HCT116 (cell line): ENCODE data around the gene CHST15. TPM values are rescaled to one million over a fixed set of nuclear protein-coding genes. Genes with fewer than 3 reads are reported as not detected.

Source experiments
- ATAC-seq: fragments of 200-7000 bp; cut with Tn5 transposase; 2 replicates; pipeline ENCODE4 v1.9.1; 2020; ENCODE audit warnings: mild to moderate bottlenecking, moderate library complexity
- BruUV-seq: library from RNA; stranded (reverse); fragments of 400-500 nt; replicated peaks from 2 replicates; lab custom pipeline; 2021; lab: Mats Ljungman, UMichigan
- CTCF ChIA-PET: fragments of 300-600 bp; sonication (Branson Sonifier 250); formaldehyde crosslinking; loops from one replicate; lab custom pipeline; 2021; ENCODE audit warnings: antibody characterized with exemption; lab: Charles Lee
- POLR2A ChIA-PET: fragments of 300-600, 350-600 bp; sonication (Branson Sonifier 250); formaldehyde crosslinking; loops from one replicate; lab custom pipeline; 2021; ENCODE audit warnings: antibody characterized with exemption; lab: Charles Lee
- RAD21 ChIA-PET, 2 experiments: fragments of 300-600 bp; sonication (Branson Sonifier 250); formaldehyde crosslinking; loops; one replicate each; lab custom pipeline; 2023; ENCODE audit warnings: low total read pairs in 2 of 2; ENCODE audit not compliant: uncharacterized antibody in 2 of 2, unreplicated experiment in 2 of 2, low non-redundant PET in 1 of 2; lab: Charles Lee
- DNase-seq: peaks from one replicate; pipeline ENCODE4 v3.0.0-alpha.2; 2010; ENCODE audit warnings: low read depth, low spot score
- H2AFZ ChIP-seq: fragments of 200-600 bp; shearing (Covaris generic), sonication (generic); 2 replicates; pipeline ENCODE4 v1.6.1; 2017; ENCODE audit warnings: low read depth, mixed run types, mixed read lengths, antibody characterized with exemption, low read length; ENCODE audit not compliant: poor library complexity, severe bottlenecking
- H3K27ac ChIP-seq: 2 replicates; pipeline ENCODE4 v1.5.1; 2012; ENCODE audit warnings: low read depth, low read length
- H3K27me3 ChIP-seq: fragments of 200-600 bp; sonication (generic); 2 replicates; pipeline ENCODE4 v1.6.1; 2016; ENCODE audit warnings: mixed run types, low read length, mixed read lengths; ENCODE audit not compliant: insufficient read depth
- H3K36me3 ChIP-seq, 2 experiments: fragments of 200-500 bp in 1 of 2; fragments of 200-600 bp in 1 of 2; sonication (Bioruptor generic) in 1 of 2; sonication (generic) in 1 of 2; 2 replicates each; pipeline versions ENCODE4 v1.5.1 to v1.6.1; 2014 to 2016; ENCODE audit warnings: low read length in 2 of 2, inconsistent platforms in 1 of 2, mixed read lengths in 1 of 2, mixed run types in 1 of 2; ENCODE audit not compliant: insufficient read depth in 2 of 2, control insufficient read depth in 1 of 2
- H3K4me1 ChIP-seq, 2 experiments: fragments of 200-600 bp in 1 of 2; sonication (generic) in 1 of 2; 2 replicates each; pipeline versions ENCODE4 v1.5.1 to v1.6.1; 2012 to 2017; ENCODE audit warnings: low read length in 2 of 2, inconsistent platforms in 1 of 2, mild to moderate bottlenecking in 1 of 2, mixed read lengths in 1 of 2, mixed run types in 1 of 2, moderate library complexity in 1 of 2; ENCODE audit not compliant: insufficient read depth in 2 of 2, control insufficient read depth in 1 of 2
- H3K4me2 ChIP-seq: fragments of 200-600 bp; sonication (generic); 2 replicates; pipeline ENCODE4 v1.6.1; 2017; ENCODE audit warnings: mixed run types, low read length, mixed read lengths
- H3K4me3 ChIP-seq, 2 experiments: fragments of 200-600 bp in 1 of 2; sonication (generic) in 1 of 2; replicated peaks in 1 of 2; 2 replicates each; pipeline ENCODE4 v1.5.1; 2011 to 2016; ENCODE audit warnings: low read length in 2 of 2, control low read depth in 1 of 2, low read depth in 1 of 2, mild to moderate bottlenecking in 1 of 2, mixed read lengths in 1 of 2, mixed run types in 1 of 2
- H3K79me2 ChIP-seq: fragments of 200-600 bp; sonication (generic); 2 replicates; pipeline ENCODE4 v1.6.1; 2017; ENCODE audit warnings: mild to moderate bottlenecking, mixed run types, low read length, moderate library complexity, mixed read lengths; ENCODE audit not compliant: insufficient read depth
- H3K9ac ChIP-seq: fragments of 200-600 bp; sonication (generic); 2 replicates; pipeline ENCODE4 v1.6.1; 2016; ENCODE audit warnings: low read length, mixed read lengths
- H3K9me2 ChIP-seq: fragments of 200-600 bp; sonication (generic), shearing (Covaris generic); 2 replicates; pipeline ENCODE4 v1.6.1; 2017; ENCODE audit warnings: mixed run types, mild to moderate bottlenecking, moderate library complexity; ENCODE audit not compliant: insufficient read depth
- H3K9me3 ChIP-seq, 2 experiments: fragments of 200-500 bp in 1 of 2; fragments of 200-600 bp in 1 of 2; sonication (Bioruptor generic) in 1 of 2; sonication (generic) in 1 of 2; 2 replicates each; pipeline ENCODE4 v1.6.1; 2014 to 2017; ENCODE audit warnings: low read length in 2 of 2, mixed read lengths in 2 of 2, inconsistent platforms in 1 of 2, low read depth in 1 of 2, mild to moderate bottlenecking in 1 of 2, mixed run types in 1 of 2, moderate library complexity in 1 of 2; ENCODE audit not compliant: control insufficient read depth in 1 of 2, insufficient read depth in 1 of 2
- H4K20me1 ChIP-seq: fragments of 200-600 bp; sonication (generic), shearing (Covaris generic); 2 replicates; pipeline ENCODE4 v1.6.1; 2017; ENCODE audit warnings: mixed run types, mild to moderate bottlenecking, moderate library complexity; ENCODE audit not compliant: insufficient read depth
- CEBPB ChIP-seq: IDR thresholded peaks from 2 replicates; pipeline ENCODE4 v1.6.1; 2012; ENCODE audit warnings: low read depth
- EGR1 ChIP-seq: IDR thresholded peaks from 2 replicates; pipeline ENCODE4 v1.6.1; 2012; ENCODE audit warnings: low read depth
- EZH2 ChIP-seq: fragments of 200-600 bp; sonication (generic); IDR thresholded peaks from 2 replicates; pipeline ENCODE4 v1.6.1; 2017; ENCODE audit warnings: antibody characterized with exemption, mixed run types
- EZH2phosphoT487 ChIP-seq: fragments of 200-600 bp; IDR thresholded peaks from 2 replicates; pipeline ENCODE4 v1.6.1; 2018; ENCODE audit warnings: antibody characterized with exemption, borderline replicate concordance
- POLR2A ChIP-seq: IDR thresholded peaks from 2 replicates; pipeline ENCODE4 v1.7.0; 2011; ENCODE audit warnings: borderline replicate concordance; ENCODE audit not compliant: insufficient read depth, insufficient read length; ENCODE audit errors: extremely low read depth
- POLR2AphosphoS5 ChIP-seq: IDR thresholded peaks from 2 replicates; pipeline ENCODE4 v1.6.1; 2011; ENCODE audit warnings: mild to moderate bottlenecking, low read depth, low read length, moderate library complexity
- RAD21 ChIP-seq: IDR thresholded peaks from 2 replicates; pipeline ENCODE4 v1.6.1; 2012; ENCODE audit warnings: low read depth, mild to moderate bottlenecking
- SIN3A ChIP-seq: IDR thresholded peaks from 2 replicates; pipeline ENCODE4 v1.6.1; 2012; ENCODE audit warnings: low read depth
- SP1 ChIP-seq: IDR thresholded peaks from 2 replicates; pipeline ENCODE4 v1.6.1; 2012; ENCODE audit warnings: low read depth
- TCF7L2 ChIP-seq: IDR thresholded peaks from 2 replicates; pipeline ENCODE4 v1.7.0; 2011; ENCODE audit warnings: borderline replicate concordance, inconsistent platforms; ENCODE audit not compliant: insufficient read depth, insufficient read length; ENCODE audit errors: extremely low read depth
- YY1 ChIP-seq: IDR thresholded peaks from 2 replicates; pipeline ENCODE4 v1.6.1; 2011; ENCODE audit warnings: low read length, low read depth, moderate library complexity, mild to moderate bottlenecking; ENCODE audit not compliant: insufficient replicate concordance; ENCODE audit errors: extremely low read depth
- ZFX ChIP-seq: fragments of 450-650 bp; IDR thresholded peaks from 2 replicates; pipeline ENCODE4 v1.6.1; 2017
- intact Hi-C: fragments of 100-400 bp; cut with micrococcal nuclease; formaldehyde crosslinking; loops from 2 replicates; pipeline ENCODE4 v1.10.0; 2022
- total RNA-seq: library from RNA; stranded (reverse); gene quantifications from one replicate; pipeline ENCODE4 v1.2.1, GENCODE V29; 2021; ENCODE audit not compliant: unreplicated experiment
- TF ChIP-seq, protein P1 (sequence below): IDR thresholded peaks from 2 replicates; pipeline ENCODE4 v1.6.1; 2012
- TF ChIP-seq, protein P2 (sequence below), 3 experiments: fragments of 200-600 bp in 1 of 3; sonication (generic) in 1 of 3; IDR thresholded peaks in 2 of 3; conservative IDR thresholded peaks in 1 of 3; 2 replicates each; pipeline ENCODE4 v1.5.1; 2012 to 2017; ENCODE audit warnings: low read depth in 2 of 3, low read length in 2 of 3, antibody characterized with exemption in 1 of 3, borderline replicate concordance in 1 of 3, control low read depth in 1 of 3, mild to moderate bottlenecking in 1 of 3, mixed read lengths in 1 of 3, mixed run types in 1 of 3, moderate library complexity in 1 of 3; ENCODE audit not compliant: insufficient read depth in 1 of 3

CHST15 gene
- total RNA-seq, 1 experiment from 2014 or later = 47.2 TPM

DNA sequence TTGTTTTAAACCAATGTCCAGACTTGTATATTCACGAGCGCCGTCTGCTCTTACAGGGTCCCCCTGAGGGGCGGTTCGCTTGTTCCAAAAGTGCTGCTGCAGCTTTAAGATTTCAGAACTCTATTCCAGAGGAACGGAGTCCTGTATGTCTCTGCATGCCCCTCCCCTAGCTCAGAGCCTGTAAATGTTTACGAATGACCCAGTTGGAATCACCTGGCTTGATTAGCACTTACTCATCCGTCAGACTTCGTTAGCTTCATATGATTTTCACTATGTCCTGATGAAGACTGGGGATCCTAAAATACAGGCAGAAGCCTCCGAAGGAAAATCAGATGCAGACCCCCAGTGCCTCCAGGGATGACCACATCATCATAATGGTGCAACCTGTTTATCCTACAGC, 4.5 kb upstream of the CHST15 start:
- no peak overlapping the region for H2AFZ ChIP-seq
- H3K9ac ChIP-seq = no peak overlapping the region
- CTCF ChIA-PET = no interaction called here
- intact Hi-C loops = no loop called here
- DNase-seq = no peak
- POLR2A ChIA-PET = no interaction called here
- H3K9me3 ChIP-seq = peaks cover 0 to 8% of the 10 kb centered on the region in 2 experiments; a peak in 1 of 4 replicates
- H3K4me1 ChIP-seq = peaks cover 9% of the 10 kb centered on the region in 2 experiments; a peak in 3 of 4 replicates
- RAD21 ChIA-PET = no interaction called here
- H4K20me1 ChIP-seq = no peaks in the 10 kb centered on the region
- no peak overlapping the region for H3K4me2 ChIP-seq
- H3K27ac ChIP-seq = no peak overlapping the region
- no peaks in the 10 kb centered on the region for H3K79me2 ChIP-seq
- TF ChIP-seq ZFX = no peak
- no peak for TF ChIP-seq SP1
- no peak for TF ChIP-seq EZH2
- TF ChIP-seq, protein P1, sequence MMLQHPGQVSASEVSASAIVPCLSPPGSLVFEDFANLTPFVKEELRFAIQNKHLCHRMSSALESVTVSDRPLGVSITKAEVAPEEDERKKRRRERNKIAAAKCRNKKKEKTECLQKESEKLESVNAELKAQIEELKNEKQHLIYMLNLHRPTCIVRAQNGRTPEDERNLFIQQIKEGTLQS = no peak
- no peak for TF ChIP-seq RAD21
- TF ChIP-seq YY1 = no peak
- TF ChIP-seq TCF7L2 = no peak
- TF ChIP-seq, protein P2, sequence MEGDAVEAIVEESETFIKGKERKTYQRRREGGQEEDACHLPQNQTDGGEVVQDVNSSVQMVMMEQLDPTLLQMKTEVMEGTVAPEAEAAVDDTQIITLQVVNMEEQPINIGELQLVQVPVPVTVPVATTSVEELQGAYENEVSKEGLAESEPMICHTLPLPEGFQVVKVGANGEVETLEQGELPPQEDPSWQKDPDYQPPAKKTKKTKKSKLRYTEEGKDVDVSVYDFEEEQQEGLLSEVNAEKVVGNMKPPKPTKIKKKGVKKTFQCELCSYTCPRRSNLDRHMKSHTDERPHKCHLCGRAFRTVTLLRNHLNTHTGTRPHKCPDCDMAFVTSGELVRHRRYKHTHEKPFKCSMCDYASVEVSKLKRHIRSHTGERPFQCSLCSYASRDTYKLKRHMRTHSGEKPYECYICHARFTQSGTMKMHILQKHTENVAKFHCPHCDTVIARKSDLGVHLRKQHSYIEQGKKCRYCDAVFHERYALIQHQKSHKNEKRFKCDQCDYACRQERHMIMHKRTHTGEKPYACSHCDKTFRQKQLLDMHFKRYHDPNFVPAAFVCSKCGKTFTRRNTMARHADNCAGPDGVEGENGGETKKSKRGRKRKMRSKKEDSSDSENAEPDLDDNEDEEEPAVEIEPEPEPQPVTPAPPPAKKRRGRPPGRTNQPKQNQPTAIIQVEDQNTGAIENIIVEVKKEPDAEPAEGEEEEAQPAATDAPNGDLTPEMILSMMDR (IDR thresholded peaks at IDR 0.05 in 2 of 3, conservative IDR thresholded peaks at IDR 0.05 in 1 of 3; ENCODE audit: borderline replicate concordance in 1 of 3, insufficient read depth in 1 of 3, low read depth in 2 of 3, low read length in 2 of 3) = no peak
- no peak for TF ChIP-seq CEBPB
- no peak for TF ChIP-seq POLR2A
- no peak for TF ChIP-seq POLR2AphosphoS5
- no peak for TF ChIP-seq EZH2phosphoT487
- no peak for TF ChIP-seq SIN3A
- TF ChIP-seq EGR1 = no peak
- H3K4me3 ChIP-seq = no peak overlapping the region
- no TSS peak for BruUV-seq
- no peaks in the 10 kb centered on the region for H3K36me3 ChIP-seq
- H3K9me2 ChIP-seq = no peaks in the 10 kb centered on the region
- no peak for ATAC-seq
- no peaks in the 10 kb centered on the region for H3K27me3 ChIP-seq
